Stimulated activated CD4-positive, alpha-beta T cell treated with anti-CD3 and anti-CD28 coated beads, Interleukin-4, amount 100 ng/mL, for 1 hour (primary cell): Measurements from ENCODE around the gene VPS13D.
"Not testable (repeated sequence)": the region's sequence is repeated elsewhere in the genome, so short reads cannot be mapped to it uniquely, and the experiment has no call there.

Experiments
- DNase-seq: peaks from one replicate; pipeline ENCODE4 v3.0.0-alpha.2; 2020

The VPS13D gene

GRCh38 chr1:12296623-12297022 is 66.8 kb downstream of the VPS13D start:
- DNase-seq: no peak

GRCh38 chr1:12300706-12301105 is 70.9 kb downstream of the VPS13D start:
- DNase-seq: no peak

- DNase-seq: no peak
These were observed 71.8 kb downstream of the VPS13D start for GRCh38 chr1:12301518-12302237.

GRCh38 chr1:12302798-12303447 is 73.1 kb downstream of the VPS13D start:
- DNase-seq: no peak

- no peak for DNase-seq
These were observed 75.5 kb downstream of the VPS13D start for GRCh38 chr1:12305377-12305776.

GRCh38 chr1:12309783-12310742 is 80.2 kb downstream of the VPS13D start:
- no peak for DNase-seq

- DNase-seq: no peak
These were observed 84.6 kb downstream of the VPS13D start for GRCh38 chr1:12314333-12314903.

- no peak for DNase-seq
These were observed 85.3 kb downstream of the VPS13D start for GRCh38 chr1:12315146-12315545.

- DNase-seq: no peak
These were observed 86.5 kb downstream of the VPS13D start for GRCh38 chr1:12316331-12316730.

GRCh38 chr1:12320486-12320885 is 90.7 kb downstream of the VPS13D start:
- no peak for DNase-seq

- no peak for DNase-seq
These were observed 94.6 kb downstream of the VPS13D start for GRCh38 chr1:12324423-12324822.

GRCh38 chr1:12324973-12325372 is 95.1 kb downstream of the VPS13D start:
- DNase-seq: not testable (repeated sequence)

GRCh38 chr1:12326986-12327385 is 97.2 kb downstream of the VPS13D start:
- DNase-seq: no peak

- no peak for DNase-seq
These were observed 97.7 kb downstream of the VPS13D start for GRCh38 chr1:12327566-12327965.

GRCh38 chr1:12333036-12333785 is 103.4 kb downstream of the VPS13D start:
- no peak for DNase-seq

GRCh38 chr1:12335815-12336214 is 106.0 kb downstream of the VPS13D start:
- DNase-seq: no peak

GRCh38 chr1:12336413-12336812 is 106.6 kb downstream of the VPS13D start:
- no peak for DNase-seq

GRCh38 chr1:12338017-12338416 is 108.2 kb downstream of the VPS13D start:
- no peak for DNase-seq

GRCh38 chr1:12338823-12339222 is 109.0 kb downstream of the VPS13D start:
- no peak for DNase-seq

- DNase-seq: no peak
These were observed 109.6 kb downstream of the VPS13D start for GRCh38 chr1:12339396-12339795.

GRCh38 chr1:12339811-12340543 is 110.1 kb downstream of the VPS13D start:
- DNase-seq: no peak

- no peak for DNase-seq
These were observed 110.7 kb downstream of the VPS13D start for GRCh38 chr1:12340544-12340930.
